MG63 (cell line): ENCODE measurements around the gene NEBL. TPM values are rescaled to one million over a fixed set of nuclear protein-coding genes. Genes with fewer than 3 reads are reported as not detected.

Experiments
- DNase-seq: peaks from one replicate; pipeline ENCODE4 v3.0.0-alpha.2; 2020
- H3K27me3 ChIP-seq: fragments of 250-450 bp; sonication (Bioruptor Pico); 2 replicates; pipeline ENCODE4 v1.5.1; 2020; ENCODE audit warnings: mild to moderate bottlenecking, moderate library complexity
- H3K36me3 ChIP-seq: fragments of 250-450 bp; sonication (Bioruptor Pico); 2 replicates; pipeline ENCODE4 v1.5.1; 2020; ENCODE audit warnings: mild to moderate bottlenecking, moderate library complexity
- H3K4me3 ChIP-seq: fragments of 250-450 bp; sonication (Bioruptor Pico); 2 replicates; pipeline ENCODE4 v1.5.1; 2020; ENCODE audit warnings: mild to moderate bottlenecking, moderate library complexity
- H3K9me3 ChIP-seq: fragments of 250-450 bp; sonication (Bioruptor Pico); 2 replicates; pipeline ENCODE4 v1.5.1; 2020; ENCODE audit warnings: mild to moderate bottlenecking, moderate library complexity
- total RNA-seq: library from RNA; depleted of rRNA; stranded (reverse); fragments of >200 nt; shearing (Covaris generic); gene quantifications from 2 replicates; pipeline ENCODE4 v1.2.3, GENCODE V29; 2014; ENCODE audit warnings: low replicate concordance

Gene NEBL
- total RNA-seq, 1 experiment from 2014 or later = 0.03 TPM

- Histone ChIP-seq H3K4me3 (no peak overlapping the region), H3K9me3 (no peaks in the 10 kb centered on the region), H3K27me3 (no peaks in the 10 kb centered on the region), H3K36me3 (no peaks in the 10 kb centered on the region)
- DNase-seq = no peak
Observed at GRCh38 chr10:20841419-20841818, 55.7 kb downstream of the NEBL start.

- Histone ChIP-seq H3K36me3 (no peaks in the 10 kb centered on the region), H3K27me3 (no peaks in the 10 kb centered on the region), H3K4me3 (no peak overlapping the region), H3K9me3 (no peaks in the 10 kb centered on the region)
- DNase-seq = no peak
Observed at GRCh38 chr10:20839910-20840309, 57.2 kb downstream of the NEBL start.

GRCh38 chr10:20839141-20839540 lies 58.0 kb downstream of the NEBL start:
- Histone ChIP-seq H3K27me3 (no peaks in the 10 kb centered on the region), H3K36me3 (no peaks in the 10 kb centered on the region), H3K4me3 (no peak overlapping the region), H3K9me3 (no peaks in the 10 kb centered on the region)
- DNase-seq = no peak

DNA sequence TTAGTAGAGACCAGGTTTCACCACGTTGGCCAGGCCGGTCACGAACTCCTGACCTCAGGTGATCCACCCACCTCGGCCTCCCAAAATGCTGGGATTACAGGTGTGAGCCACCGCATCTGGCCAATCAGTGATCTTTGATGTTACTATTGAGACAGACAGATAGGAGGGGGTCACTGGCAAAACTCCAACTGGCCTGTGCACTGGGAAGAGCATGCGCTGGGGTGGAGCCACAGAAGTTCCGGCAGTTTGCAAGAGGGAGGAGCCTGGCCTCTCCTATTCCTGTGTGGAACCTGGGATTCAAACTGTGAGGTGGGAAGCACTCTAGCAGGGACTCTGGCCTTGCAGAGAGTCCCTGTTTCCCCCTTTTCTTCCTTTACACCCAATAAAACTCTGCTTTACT lies 60.7 kb downstream of the NEBL start:
- Histone ChIP-seq H3K36me3 (no peaks in the 10 kb centered on the region), H3K4me3 (no peak overlapping the region), H3K9me3 (no peaks in the 10 kb centered on the region), H3K27me3 (no peaks in the 10 kb centered on the region)
- DNase-seq = no peak

- DNase-seq = peak; percentile 1
Observed at GRCh38 chr10:20835335-20835734, 61.8 kb downstream of the NEBL start.

DNA sequence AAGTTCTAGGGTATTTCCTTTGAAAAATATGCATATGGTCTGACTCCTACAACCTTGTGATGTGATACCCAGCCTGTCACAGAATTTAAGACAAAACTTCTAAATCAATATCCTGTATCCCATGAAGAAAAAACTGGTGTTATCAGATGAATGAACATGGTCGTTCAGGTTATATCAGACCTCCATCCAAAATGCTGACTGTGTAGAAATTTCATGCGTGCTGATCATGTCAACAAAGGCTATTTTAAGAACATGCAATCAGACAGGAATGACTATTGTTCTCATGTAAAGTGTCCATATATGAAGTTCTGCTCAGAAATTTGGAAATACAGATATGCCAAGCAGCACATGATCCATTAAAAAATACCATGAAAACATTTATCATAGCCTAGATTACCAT lies 62.3 kb downstream of the NEBL start:
- Histone ChIP-seq H3K4me3 (no peak overlapping the region), H3K27me3 (no peaks in the 10 kb centered on the region), H3K36me3 (no peaks in the 10 kb centered on the region), H3K9me3 (no peaks in the 10 kb centered on the region)
- no peak for DNase-seq

More at GRCh38 chr10:20835335-20835734, 61.8 kb downstream of the NEBL start:
- Histone ChIP-seq H3K27me3 (no peaks in the 10 kb centered on the region), H3K36me3 (no peaks in the 10 kb centered on the region), H3K4me3 (no peak overlapping the region), H3K9me3 (no peaks in the 10 kb centered on the region)

GRCh38 chr10:20822825-20823224 lies 74.3 kb downstream of the NEBL start:
- DNase-seq = no peak
- no peaks in the 10 kb centered on the region for H3K36me3 ChIP-seq
- H3K4me3 ChIP-seq = no peak overlapping the region
- no peaks in the 10 kb centered on the region; the same call in 1 of the 2 replicates for H3K9me3 ChIP-seq
- H3K27me3 ChIP-seq = no peaks in the 10 kb centered on the region

DNA sequence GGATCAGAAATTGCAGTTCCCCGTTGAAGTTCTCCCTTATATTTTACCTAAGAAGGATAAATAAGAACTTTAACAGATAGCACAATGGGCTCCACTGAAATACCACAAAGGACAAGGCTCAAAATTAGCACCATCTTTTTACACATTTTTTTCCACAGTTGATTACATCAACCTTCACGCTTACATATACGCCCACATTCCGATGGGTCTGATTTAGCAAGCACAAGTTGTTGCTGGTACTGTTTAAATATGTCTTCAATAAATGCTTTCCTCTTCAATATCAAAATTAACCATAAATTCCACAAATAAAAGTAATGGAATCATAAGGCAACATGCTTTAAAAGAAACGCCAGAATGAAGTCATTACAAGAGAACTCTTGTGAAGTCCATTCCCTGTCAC lies 79.5 kb downstream of the NEBL start:
- H3K27me3 ChIP-seq = no peaks in the 10 kb centered on the region
- no peaks in the 10 kb centered on the region for H3K9me3 ChIP-seq
- no peak overlapping the region for H3K4me3 ChIP-seq
- DNase-seq = no peak
- no peaks in the 10 kb centered on the region for H3K36me3 ChIP-seq

DNA sequence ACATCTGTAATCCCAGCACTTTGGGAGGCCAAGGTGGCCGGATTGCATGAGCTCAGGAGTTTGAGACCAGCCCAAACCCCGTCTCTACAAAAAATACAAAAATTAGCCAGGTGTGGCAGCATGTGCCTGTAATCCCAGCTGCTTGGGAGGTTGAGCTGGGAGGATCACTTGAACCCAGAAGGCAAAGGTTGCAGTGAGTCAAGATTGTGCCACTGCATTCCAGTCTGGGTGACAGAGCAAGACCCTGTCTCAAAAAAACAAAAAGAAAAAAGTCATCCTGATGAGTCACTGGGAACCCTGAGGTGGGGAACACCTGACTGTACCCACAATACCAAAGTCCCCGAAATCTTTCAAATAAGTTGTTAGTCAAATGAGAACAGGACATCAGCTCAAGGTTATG lies 80.0 kb downstream of the NEBL start:
- Histone ChIP-seq H3K9me3 (no peaks in the 10 kb centered on the region), H3K4me3 (no peak overlapping the region), H3K27me3 (no peaks in the 10 kb centered on the region), H3K36me3 (no peaks in the 10 kb centered on the region)
- no peak for DNase-seq

GRCh38 chr10:20814116-20814515 lies 83.0 kb downstream of the NEBL start:
- Histone ChIP-seq H3K36me3 (no peaks in the 10 kb centered on the region), H3K27me3 (no peaks in the 10 kb centered on the region), H3K4me3 (no peak overlapping the region), H3K9me3 (no peaks in the 10 kb centered on the region)
- no peak for DNase-seq

- Histone ChIP-seq H3K36me3 (no peaks in the 10 kb centered on the region), H3K9me3 (no peaks in the 10 kb centered on the region), H3K27me3 (no peaks in the 10 kb centered on the region), H3K4me3 (no peak overlapping the region)
- no peak for DNase-seq
Observed at GRCh38 chr10:20811131-20811530, 86.0 kb downstream of the NEBL start.

DNA sequence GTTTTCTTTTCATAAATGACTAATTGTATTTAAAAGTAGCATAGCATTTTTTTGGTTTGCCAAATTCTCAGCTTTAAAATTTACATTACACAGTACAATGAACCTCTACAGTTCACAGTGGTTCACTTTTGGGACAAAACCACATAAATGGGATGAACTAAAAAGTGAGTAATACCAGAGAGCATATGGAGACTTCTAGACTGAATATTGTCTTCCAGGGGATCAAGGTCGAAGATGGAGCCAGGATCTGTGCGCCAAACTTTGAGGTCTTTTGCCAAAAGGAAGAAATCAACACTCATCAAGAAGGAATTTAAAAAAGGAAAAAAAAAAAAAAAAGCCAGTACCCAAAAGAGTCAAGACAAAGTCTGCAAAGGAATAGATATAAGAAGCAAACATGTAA lies 87.5 kb downstream of the NEBL start:
- H3K36me3 ChIP-seq = no peaks in the 10 kb centered on the region
- no peak overlapping the region for H3K4me3 ChIP-seq
- H3K27me3 ChIP-seq = no peaks in the 10 kb centered on the region
- peak; percentile 26 for DNase-seq
- H3K9me3 ChIP-seq = no peaks in the 10 kb centered on the region

- Histone ChIP-seq H3K4me3 (no peak overlapping the region), H3K27me3 (no peaks in the 10 kb centered on the region), H3K9me3 (no peaks in the 10 kb centered on the region), H3K36me3 (no peaks in the 10 kb centered on the region)
- no peak for DNase-seq
Observed at GRCh38 chr10:20806487-20806886, 90.6 kb downstream of the NEBL start.

- Histone ChIP-seq H3K4me3 (no peak overlapping the region), H3K36me3 (no peaks in the 10 kb centered on the region), H3K9me3 (no peaks in the 10 kb centered on the region), H3K27me3 (no peaks in the 10 kb centered on the region)
- no peak for DNase-seq
Observed at GRCh38 chr10:20797290-20797689, 99.8 kb downstream of the NEBL start.

- Histone ChIP-seq H3K36me3 (no peaks in the 10 kb centered on the region), H3K4me3 (no peak overlapping the region), H3K9me3 (no peaks in the 10 kb centered on the region), H3K27me3 (no peaks in the 10 kb centered on the region)
- DNase-seq = no peak
Observed at GRCh38 chr10:20795391-20795790, 101.7 kb downstream of the NEBL start.

DNA sequence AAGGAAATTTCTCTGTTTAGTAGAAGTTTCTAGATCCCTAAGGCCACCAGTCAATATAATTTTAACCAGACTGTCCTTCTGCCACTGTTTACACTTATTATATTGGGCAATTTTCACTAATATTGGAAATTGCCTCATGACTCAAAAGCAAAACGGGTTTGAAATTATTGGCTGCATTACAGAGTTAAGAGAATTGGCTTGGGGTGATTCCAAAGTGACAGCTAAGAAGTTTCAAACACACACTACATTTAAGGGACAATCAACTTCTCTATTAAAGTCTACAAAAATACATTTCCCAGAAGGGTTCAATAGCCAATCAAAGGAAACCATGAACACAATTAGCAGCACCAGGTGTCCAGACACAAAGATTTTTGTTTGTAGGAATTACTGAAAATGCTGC lies 111.9 kb downstream of the NEBL start:
- Histone ChIP-seq H3K9me3 (no peaks in the 10 kb centered on the region), H3K27me3 (no peaks in the 10 kb centered on the region), H3K36me3 (no peaks in the 10 kb centered on the region), H3K4me3 (no peak overlapping the region)
- DNase-seq = no peak

DNA sequence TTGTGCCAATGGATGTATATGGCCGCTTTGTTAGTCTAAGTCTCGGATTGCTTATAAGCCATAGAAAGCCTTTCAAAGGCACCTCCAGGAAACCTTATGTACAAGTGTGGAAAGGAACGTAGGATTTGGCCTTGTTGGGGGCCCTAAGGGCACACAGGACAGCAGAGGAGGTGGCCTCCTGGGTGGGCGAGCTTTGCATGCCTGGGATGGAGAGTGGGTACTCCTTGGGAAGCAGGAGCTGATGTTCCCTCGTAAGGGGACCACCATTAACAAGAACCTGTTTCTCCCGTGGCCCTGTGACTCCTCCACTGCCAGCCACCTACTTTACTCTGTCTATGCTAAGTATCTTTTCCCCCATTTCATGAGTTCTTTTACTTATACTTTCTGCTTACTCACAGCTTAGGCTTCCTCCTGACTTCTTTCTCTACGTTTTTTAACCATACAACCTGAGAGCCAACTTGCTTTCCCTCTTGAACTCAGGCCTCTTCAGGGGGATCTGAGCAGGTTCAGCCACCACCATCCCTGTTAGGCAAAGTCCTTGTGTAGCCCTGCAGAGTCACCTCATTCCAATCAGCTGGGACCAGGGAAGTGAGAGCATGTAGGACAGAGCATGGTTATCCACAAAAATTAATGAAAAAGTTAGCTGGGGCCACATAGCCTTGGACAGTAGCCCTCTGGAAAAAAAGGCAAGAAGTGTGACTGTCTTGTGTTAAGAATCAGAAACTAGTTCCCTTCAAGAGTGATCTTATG lies 118.9 kb downstream of the NEBL start:
- DNase-seq = no peak
- Histone ChIP-seq H3K9me3 (no peaks in the 10 kb centered on the region), H3K27me3 (no peaks in the 10 kb centered on the region), H3K4me3 (no peak overlapping the region), H3K36me3 (no peaks in the 10 kb centered on the region)

DNA sequence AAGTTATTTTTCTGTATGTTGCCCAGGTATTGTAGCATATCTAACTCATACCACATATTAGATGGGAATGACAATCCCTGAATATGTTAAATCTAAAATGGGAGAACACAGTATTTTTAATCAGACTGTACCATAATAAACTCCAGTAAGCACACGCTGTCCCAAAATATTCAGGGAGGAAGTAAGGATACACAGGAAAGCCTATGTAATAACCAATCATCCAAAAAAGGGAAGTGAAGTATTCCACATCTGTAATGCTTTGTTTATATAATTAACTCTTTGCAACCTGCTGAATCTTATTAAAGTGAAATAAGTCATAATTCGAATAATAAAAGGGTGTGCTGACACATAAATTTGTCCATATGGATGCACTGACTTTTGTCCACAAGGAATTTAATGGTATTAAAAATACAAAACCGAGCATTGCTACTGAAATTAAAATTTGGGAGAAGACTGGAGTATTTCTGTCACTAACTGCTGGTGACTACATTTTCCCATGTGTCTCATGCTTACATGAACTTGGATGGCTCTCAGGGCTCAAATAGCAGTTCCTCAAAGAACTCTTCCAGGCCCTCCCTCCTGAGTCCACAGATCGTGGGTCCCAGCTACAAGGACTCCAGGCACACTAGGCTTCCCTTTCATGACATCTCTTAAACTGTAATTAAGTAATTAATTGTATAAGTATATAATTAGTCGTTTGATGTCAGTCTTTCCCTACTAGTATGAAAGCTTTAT lies 120.6 kb downstream of the NEBL start:
- no peak overlapping the region for H3K4me3 ChIP-seq
- H3K27me3 ChIP-seq = no peaks in the 10 kb centered on the region
- no peak for DNase-seq
- no peaks in the 10 kb centered on the region for H3K9me3 ChIP-seq
- H3K36me3 ChIP-seq = no peaks in the 10 kb centered on the region
